ENCODE data around the gene ADAMTS2.

Gene ADAMTS2

DNA sequence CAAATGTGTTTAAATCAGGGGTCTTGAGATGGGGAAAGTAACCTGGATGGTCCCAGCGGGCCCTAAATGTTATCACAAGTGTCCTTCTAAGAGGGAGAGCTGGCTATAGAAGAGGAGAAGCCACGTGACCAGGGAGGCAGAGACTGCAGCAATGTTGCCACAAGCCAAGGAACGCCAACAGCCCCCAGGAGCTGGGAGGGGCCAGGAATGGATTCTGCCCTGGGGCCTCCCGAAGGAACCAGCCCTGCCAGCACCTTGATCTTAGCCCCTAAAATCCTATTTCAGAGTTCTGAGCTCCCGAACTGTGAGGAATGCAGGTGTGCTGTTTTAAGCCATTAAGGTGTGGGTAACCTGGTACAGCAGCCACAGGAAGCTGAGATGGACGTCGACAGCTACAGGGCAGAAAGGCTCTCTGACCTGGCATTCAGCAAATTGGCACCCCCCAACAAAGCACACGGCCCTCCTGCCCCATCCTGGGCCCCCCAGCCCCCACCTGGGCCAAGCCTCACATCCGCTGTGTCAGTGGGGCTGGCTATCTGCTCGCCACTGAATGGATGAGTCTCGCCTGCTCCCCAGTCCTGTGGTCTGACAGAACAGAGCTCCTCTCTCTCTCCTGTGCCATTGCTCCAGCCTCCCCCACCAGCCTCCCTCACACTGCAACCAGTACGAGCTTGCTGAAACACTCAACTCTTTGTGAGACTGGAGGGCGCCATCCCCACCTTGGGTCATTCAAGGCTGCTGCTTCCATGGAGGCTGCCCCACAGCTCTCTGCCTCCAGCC is 78.8 kb downstream of the ADAMTS2 start:
- H3K27ac ChIP-seq: no peak overlapping the region
- TF ChIP-seq, protein P1, sequence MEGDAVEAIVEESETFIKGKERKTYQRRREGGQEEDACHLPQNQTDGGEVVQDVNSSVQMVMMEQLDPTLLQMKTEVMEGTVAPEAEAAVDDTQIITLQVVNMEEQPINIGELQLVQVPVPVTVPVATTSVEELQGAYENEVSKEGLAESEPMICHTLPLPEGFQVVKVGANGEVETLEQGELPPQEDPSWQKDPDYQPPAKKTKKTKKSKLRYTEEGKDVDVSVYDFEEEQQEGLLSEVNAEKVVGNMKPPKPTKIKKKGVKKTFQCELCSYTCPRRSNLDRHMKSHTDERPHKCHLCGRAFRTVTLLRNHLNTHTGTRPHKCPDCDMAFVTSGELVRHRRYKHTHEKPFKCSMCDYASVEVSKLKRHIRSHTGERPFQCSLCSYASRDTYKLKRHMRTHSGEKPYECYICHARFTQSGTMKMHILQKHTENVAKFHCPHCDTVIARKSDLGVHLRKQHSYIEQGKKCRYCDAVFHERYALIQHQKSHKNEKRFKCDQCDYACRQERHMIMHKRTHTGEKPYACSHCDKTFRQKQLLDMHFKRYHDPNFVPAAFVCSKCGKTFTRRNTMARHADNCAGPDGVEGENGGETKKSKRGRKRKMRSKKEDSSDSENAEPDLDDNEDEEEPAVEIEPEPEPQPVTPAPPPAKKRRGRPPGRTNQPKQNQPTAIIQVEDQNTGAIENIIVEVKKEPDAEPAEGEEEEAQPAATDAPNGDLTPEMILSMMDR (conservative IDR thresholded peaks at IDR 0.05): no peak
- TF ChIP-seq ZFX (IDR thresholded peaks at IDR 0.05): no peak

DNA sequence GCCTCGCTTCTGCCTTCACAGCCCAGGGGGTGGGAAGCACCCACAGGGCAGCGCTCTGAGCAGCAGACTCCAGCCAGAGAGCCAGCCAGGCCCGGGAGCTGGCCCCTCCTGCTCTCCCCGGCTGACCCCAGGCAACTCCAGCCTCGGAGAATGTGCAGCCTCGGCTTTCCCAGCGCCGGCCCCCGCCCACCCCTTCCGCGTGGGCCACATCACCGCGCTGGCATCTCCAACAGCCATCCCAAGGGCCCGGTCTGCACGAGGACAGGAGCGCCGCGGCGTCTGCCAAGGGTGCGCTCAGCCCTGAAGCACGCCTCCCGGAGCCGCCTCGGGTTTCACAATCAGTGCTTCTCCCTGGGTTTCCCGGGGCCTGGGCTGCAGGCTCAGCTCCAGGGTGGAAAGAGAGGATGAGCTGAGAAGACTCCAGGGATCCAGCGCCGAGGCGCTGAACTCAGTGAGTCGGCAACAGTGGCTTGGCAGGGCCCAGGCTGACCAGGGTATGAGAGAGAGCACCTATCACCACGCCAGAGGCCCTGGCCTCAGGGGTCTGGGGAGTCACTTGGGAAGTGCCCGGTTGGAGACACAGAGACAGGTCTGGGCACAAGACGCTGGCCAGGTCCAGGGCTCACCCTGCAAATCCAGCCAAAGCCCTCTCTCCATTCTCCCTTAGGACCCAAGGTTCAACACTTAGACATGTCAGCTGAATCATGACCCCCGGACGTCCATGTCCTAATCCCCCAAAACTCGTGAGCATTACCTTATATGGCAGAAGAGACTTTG is 79.6 kb downstream of the ADAMTS2 start:
- no peak overlapping the region for H3K27ac ChIP-seq
- TF ChIP-seq, protein P1 (conservative IDR thresholded peaks at IDR 0.05): no peak
- TF ChIP-seq ZFX (IDR thresholded peaks at IDR 0.05): no peak

DNA sequence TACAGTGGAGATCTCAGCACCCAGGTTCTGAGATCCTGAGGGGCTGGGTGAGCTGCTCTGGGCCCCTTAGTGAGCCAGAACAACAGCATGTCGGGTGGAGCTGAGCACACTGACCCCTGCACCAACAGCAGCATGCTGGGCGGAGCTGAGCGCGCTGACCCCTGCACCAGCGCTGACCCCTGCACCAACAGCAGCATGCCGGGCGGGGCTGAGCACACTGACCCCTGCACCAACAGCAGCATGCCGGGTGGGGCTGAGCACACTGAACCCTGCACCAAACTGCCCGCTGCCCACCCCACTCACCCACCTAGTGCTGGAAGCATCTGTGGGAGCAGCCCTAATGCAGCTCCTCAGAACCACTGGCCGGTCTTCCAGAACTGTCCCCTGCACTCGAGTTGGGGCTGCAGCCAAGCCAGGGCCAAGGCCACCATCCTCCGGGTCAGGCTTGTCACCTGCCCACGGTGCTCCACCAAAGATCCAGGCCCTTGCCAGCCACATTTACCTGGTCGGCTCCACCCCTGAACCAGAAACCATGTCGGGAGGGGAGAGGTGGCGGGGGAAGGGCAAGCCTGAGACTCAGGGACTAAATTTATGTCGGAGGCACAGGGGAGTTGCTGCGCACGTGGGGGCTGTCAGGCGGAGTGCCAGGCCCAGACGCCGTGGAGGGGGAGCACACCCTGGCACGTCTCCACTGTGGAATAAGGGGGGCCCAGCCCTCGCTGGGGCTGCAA is 80.3 kb downstream of the ADAMTS2 start:
- H3K27ac ChIP-seq: no peak overlapping the region
- TF ChIP-seq, protein P1 (conservative IDR thresholded peaks at IDR 0.05): no peak
- TF ChIP-seq ZFX (IDR thresholded peaks at IDR 0.05): no peak

DNA sequence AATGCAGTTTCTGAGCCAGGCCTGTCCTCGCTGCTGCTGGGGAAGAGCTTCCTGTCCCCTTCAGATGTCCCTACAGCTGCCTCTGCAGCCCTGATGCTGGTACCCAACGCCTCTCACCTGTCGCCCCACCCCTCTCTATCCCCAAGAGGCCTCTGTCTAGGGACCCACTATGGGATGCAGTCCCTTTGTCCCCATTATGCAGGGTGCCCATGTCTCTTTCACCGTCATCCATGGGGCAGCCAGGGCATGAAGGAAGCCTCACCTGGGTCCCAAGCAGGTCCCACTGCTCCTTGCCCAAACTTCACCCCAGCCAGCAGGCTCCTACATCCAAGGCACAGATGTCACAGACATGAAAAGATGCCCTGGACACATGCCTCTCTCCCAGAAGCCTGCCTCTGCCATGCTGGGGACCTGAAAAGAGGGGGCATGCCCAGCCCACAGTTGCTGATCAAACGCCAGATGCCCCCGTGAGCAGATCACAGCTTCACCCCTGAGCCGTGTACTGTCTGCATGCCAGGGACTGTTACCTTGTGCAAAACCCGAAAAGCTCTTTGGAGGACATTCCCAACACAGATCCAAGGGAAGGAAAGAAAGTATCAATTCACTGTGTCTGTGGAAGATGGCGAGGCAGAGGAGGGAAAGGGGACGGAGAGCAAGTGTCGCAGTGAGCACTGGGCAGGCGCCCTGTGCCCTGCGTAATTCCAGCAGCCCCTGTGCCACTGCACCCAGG is 81.0 kb downstream of the ADAMTS2 start:
- TF ChIP-seq, protein P1 (conservative IDR thresholded peaks at IDR 0.05): no peak
- no peak for TF ChIP-seq ZFX (IDR thresholded peaks at IDR 0.05)
- no peak overlapping the region for H3K27ac ChIP-seq

DNA sequence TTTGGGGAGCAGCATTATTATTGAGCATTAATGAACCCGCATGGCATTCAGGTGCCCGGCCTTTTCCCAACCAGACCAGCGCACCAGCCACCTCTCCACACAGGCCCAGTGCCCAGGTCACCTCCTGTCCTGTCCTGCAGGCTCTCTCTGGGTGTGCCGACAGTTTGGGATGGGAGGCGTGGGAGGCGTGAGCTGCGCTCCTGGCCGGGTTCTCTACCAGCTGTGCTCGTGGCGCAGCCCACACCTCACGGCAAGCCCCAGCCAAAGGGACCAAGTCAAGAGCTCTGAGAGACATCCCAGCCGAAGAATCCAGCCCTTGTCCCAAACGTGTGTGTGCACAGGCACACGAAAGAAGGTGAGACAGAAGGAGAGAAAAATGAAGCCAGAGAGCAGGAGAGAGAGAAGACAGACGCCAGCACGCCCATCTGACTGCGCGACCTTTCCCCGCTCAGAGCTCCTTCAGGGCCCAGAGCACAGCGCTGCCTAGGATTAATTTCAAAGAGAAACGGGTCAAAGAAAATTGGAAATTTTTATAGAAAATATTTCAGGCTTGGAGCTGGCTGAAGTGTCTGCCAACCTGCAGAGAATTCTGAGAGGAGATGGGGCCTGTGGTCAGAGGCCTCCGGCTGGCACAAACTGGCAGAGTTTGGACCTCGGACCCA is 81.7 kb downstream of the ADAMTS2 start:
- TF ChIP-seq ZFX (IDR thresholded peaks at IDR 0.05): no peak
- TF ChIP-seq, protein P1 (conservative IDR thresholded peaks at IDR 0.05): no peak
- H3K27ac ChIP-seq: no peak overlapping the region

DNA sequence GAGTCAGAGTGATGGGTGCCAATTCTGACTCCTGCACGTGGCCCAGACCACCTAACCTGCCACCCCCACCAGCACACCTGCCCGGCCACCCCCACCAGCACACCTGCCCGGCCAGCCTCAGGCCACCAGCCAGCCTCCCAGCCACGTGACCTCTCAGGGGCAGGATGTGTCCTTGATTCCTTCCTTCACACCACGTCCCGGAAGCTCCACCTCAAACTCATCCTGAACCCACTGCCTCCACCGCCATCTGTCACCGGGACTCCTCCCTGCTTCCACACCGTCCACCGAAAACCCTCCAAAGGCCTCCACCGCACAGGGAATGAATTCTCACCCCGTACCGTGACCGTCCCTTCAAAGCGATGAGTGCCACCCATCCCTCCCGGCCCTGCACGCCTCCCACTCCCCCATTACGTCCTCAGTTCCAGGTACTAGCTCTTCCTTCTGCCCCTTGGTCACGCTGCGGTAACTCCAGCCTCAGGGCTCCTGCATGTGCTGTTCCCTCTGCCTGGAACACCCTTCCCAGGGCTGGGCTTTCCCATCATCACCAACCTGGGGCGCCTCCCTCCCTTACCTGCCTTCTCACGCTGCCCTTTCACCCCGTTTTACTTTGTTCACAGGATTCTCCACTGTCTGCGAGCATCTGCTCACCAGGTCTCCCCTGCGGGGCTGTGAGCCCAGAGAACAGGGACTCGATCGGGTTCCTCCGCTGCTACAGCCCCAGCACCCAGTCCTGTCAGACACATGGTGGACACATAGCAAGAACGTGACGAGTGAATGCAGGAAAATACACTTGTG is 82.9 kb downstream of the ADAMTS2 start:
- H3K27ac ChIP-seq: no peak overlapping the region
- TF ChIP-seq, protein P1 (conservative IDR thresholded peaks at IDR 0.05): no peak
- no peak for TF ChIP-seq ZFX (IDR thresholded peaks at IDR 0.05)
